ENCODE results near the gene P3H4. TPM values are rescaled to one million over a fixed set of nuclear protein-coding genes. Genes with fewer than 3 reads are reported as not detected.
A peak's percentile ranks its signal among the peaks of the same experiment; 100 is the strongest.

P3H4 gene
- total and polyA plus RNA-seq, 2 of the 4 experiments (the other 2 are of a cell fraction) = 21.5 to 66.7 TPM

GRCh38 chr17:41821776-41822175 lies 10.0 kb upstream of the P3H4 start:
- ChIA-PET CTCF (no interaction called here), POLR2A (ENCODE audit: unreplicated experiment) (no interaction called here)
- Histone ChIP-seq H3K9ac (ENCODE audit: low read depth, low read length) (no peak overlapping the region), H4K91ac (ENCODE audit: insufficient read depth, low read depth, low read length) (no peak overlapping the region), H4K5ac (ENCODE audit: low read depth, low read length) (no peak overlapping the region), H3K18ac (ENCODE audit: low read depth, low read length) (no peak overlapping the region), H3K9me1 (ENCODE audit: insufficient read depth, low read length) (peaks cover 9% of the 10 kb centered on the region), H3K27ac (ENCODE audit: insufficient read depth, low read length) (no peak overlapping the region), H3K79me1 (ENCODE audit: low read depth in 1 of 2, low read length in 2 of 2) (peaks cover 12 to 56% of the 10 kb centered on the region in 2 experiments), H2BK15ac (ENCODE audit: low read depth, low read length) (no peak overlapping the region), H3K9me3 (ENCODE audit: control insufficient read depth, insufficient read depth, low read length) (no peaks in the 10 kb centered on the region), H2AK5ac (ENCODE audit: low read depth, low read length) (no peak overlapping the region), H3K4me3 (ENCODE audit: insufficient read depth, low read depth, low read length) (no peak overlapping the region), H2AK9ac (replicated peaks; ENCODE audit: low read depth, low read length, poor library complexity) (peak overlapping the region; percentile 42), H4K20me1 (ENCODE audit: insufficient read depth, low read length) (peaks cover 48% of the 10 kb centered on the region), H3K4ac (ENCODE audit: low read depth, low read length) (no peak overlapping the region), H3K4me2 (ENCODE audit: low read depth, low read length) (no peak overlapping the region), H3K56ac (ENCODE audit: extremely low read depth, insufficient read depth, low read length) (no peak overlapping the region), H3K27me3 (ENCODE audit: control insufficient read depth, insufficient read depth, low read length) (no peaks in the 10 kb centered on the region), H4K8ac (ENCODE audit: low read depth in 2 of 2, low read length in 2 of 2) (no peak overlapping the region), H3K14ac (replicated peaks; ENCODE audit: low read depth, low read length) (no peak overlapping the region), H3K36me3 (ENCODE audit: control insufficient read depth, insufficient read depth, low read length) (peaks cover 53% of the 10 kb centered on the region), H2BK120ac (ENCODE audit: low read depth, low read length) (no peak overlapping the region), H2BK5ac (ENCODE audit: low read depth, low read length, poor library complexity, severe bottlenecking) (no peak overlapping the region), H3K4me1 (ENCODE audit: control insufficient read depth, insufficient read depth, low read length) (peaks cover 3% of the 10 kb centered on the region; the same call in 1 of the 2 replicates), H2AFZ (replicated peaks; ENCODE audit: low read length, poor library complexity) (no peak overlapping the region), H3K23ac (ENCODE audit: low read depth, low read length) (no peak overlapping the region), H2BK20ac (ENCODE audit: low read depth, low read length) (no peak overlapping the region)
- dilution Hi-C loops (cut with HindIII; ENCODE audit: low sequenced_read_pairs, unreplicated experiment) = no loop called here
- TF ChIP-seq FOS (IDR thresholded peaks at IDR 0.05; ENCODE audit: low read depth, low read length) = no peak
- TF ChIP-seq BHLHE40 (IDR thresholded peaks at IDR 0.05; ENCODE audit: low read depth, low read length) = no peak
- no peak for TF ChIP-seq RFX5 (IDR thresholded peaks at IDR 0.05; ENCODE audit: low read depth, low read length)
- TF ChIP-seq USF2 (IDR thresholded peaks at IDR 0.05; ENCODE audit: low read depth, low read length) = no peak
- TF ChIP-seq, protein P1, sequence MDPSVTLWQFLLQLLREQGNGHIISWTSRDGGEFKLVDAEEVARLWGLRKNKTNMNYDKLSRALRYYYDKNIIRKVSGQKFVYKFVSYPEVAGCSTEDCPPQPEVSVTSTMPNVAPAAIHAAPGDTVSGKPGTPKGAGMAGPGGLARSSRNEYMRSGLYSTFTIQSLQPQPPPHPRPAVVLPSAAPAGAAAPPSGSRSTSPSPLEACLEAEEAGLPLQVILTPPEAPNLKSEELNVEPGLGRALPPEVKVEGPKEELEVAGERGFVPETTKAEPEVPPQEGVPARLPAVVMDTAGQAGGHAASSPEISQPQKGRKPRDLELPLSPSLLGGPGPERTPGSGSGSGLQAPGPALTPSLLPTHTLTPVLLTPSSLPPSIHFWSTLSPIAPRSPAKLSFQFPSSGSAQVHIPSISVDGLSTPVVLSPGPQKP (IDR thresholded peaks at IDR 0.05; ENCODE audit: borderline replicate concordance, low read depth, low read length) = no peak
- TF ChIP-seq CHD1 (IDR thresholded peaks at IDR 0.05; ENCODE audit: low read depth, low read length) = no peak
- no peak for TF ChIP-seq RCOR1 (IDR thresholded peaks at IDR 0.05; ENCODE audit: insufficient replicate concordance, low read length)
- no peak for TF ChIP-seq RAD21 (IDR thresholded peaks at IDR 0.05; ENCODE audit: low read length)
- no peak for TF ChIP-seq CEBPB (IDR thresholded peaks at IDR 0.05; ENCODE audit: low read depth, low read length)
- no peak for TF ChIP-seq SMC3 (IDR thresholded peaks at IDR 0.05; ENCODE audit: low read depth, low read length)
- TF ChIP-seq, protein P2, sequence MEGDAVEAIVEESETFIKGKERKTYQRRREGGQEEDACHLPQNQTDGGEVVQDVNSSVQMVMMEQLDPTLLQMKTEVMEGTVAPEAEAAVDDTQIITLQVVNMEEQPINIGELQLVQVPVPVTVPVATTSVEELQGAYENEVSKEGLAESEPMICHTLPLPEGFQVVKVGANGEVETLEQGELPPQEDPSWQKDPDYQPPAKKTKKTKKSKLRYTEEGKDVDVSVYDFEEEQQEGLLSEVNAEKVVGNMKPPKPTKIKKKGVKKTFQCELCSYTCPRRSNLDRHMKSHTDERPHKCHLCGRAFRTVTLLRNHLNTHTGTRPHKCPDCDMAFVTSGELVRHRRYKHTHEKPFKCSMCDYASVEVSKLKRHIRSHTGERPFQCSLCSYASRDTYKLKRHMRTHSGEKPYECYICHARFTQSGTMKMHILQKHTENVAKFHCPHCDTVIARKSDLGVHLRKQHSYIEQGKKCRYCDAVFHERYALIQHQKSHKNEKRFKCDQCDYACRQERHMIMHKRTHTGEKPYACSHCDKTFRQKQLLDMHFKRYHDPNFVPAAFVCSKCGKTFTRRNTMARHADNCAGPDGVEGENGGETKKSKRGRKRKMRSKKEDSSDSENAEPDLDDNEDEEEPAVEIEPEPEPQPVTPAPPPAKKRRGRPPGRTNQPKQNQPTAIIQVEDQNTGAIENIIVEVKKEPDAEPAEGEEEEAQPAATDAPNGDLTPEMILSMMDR (conservative IDR thresholded peaks at IDR 0.05; ENCODE audit: low read depth, low read length) = no peak
- no peak for TF ChIP-seq MXI1 (IDR thresholded peaks at IDR 0.05; ENCODE audit: borderline replicate concordance, low read depth, low read length)
- TF ChIP-seq MAZ (IDR thresholded peaks at IDR 0.05; ENCODE audit: borderline replicate concordance, low read depth, low read length) = no peak
- TF ChIP-seq POLR2A (IDR thresholded peaks at IDR 0.05; ENCODE audit: low read depth, low read length) = no peak
- ATAC-seq (ENCODE audit: low read depth) (no peak), DNase-seq (no peak)
- intact Hi-C loops (cut with micrococcal nuclease) = no loop called here
- in situ Hi-C loops (cut with MboI; ENCODE audit: low sequenced_read_pairs) = no loop called here
- WGBS, 2 experiments (ENCODE audit: extremely low coverage in 2 of 2, insufficient read length in 1 of 2) = 100% methylated on average over 5 of the region's 14 CpGs; no CpG with 5 or more reads in 1 of the 2 experiments
- no TSS peak for BruUV-seq (replicated peaks)

All from IMR-90 (cell line).